Measurements from ENCODE around the gene JUNB. TPM values are rescaled to one million over a fixed set of nuclear protein-coding genes. Genes with fewer than 3 reads are reported as not detected.

The JUNB gene
- total and polyA plus RNA-seq, 2 of the 8 experiments (the other 6 are each of a cell fraction or from before 2014, with no cell fraction given) = 7.4 to 10.0 TPM

GRCh38 chr19:12786141-12786870 is 5.0 kb upstream of the JUNB start:
- no peaks in the 10 kb centered on the region for H3K79me2 ChIP-seq (ENCODE audit: control insufficient read depth in 1 of 2, insufficient read depth in 2 of 2, low read length in 2 of 2)
- peak overlapping the region; percentile 69; the same call in 1 of the 2 replicates for H4K8ac ChIP-seq (ENCODE audit: extremely low read depth, insufficient read depth, low read length)
- H3K23ac ChIP-seq (ENCODE audit: insufficient read length) = no peak overlapping the region
- H3K9me3 ChIP-seq (ENCODE audit: insufficient read depth in 2 of 2, low read depth in 1 of 2, low read length in 1 of 2) = no peaks in the 10 kb centered on the region
- ChIA-PET POLR2A (ENCODE audit: partially characterized antibody) (interaction anchor here (0.7 to 3.5 kb wide), 6 partner anchors 7 to 14 kb away, joined by 3 to 33 read pairs (median 10); partner anchors contain the start of gene HOOK2), CTCF (ENCODE audit: partially characterized antibody) (interaction anchor here (1.3 to 4.5 kb wide), 4 partner anchors 9 to 21 kb away, joined by 3 to 39 read pairs (median 14); no protein-coding TSS in a partner anchor)
- peaks cover 0 to 7% (median 4%) of the 10 kb centered on the region in 4 experiments; a peak in 5 of 7 replicates for H3K27me3 ChIP-seq (replicated peaks in 1 of 4; ENCODE audit: control insufficient read depth in 3 of 4, extremely low read depth in 1 of 4, insufficient read depth in 3 of 4, low read length in 3 of 4)
- no peak overlapping the region for H3K27ac ChIP-seq (ENCODE audit: low read depth, low read length)
- peaks cover 24% of the 10 kb centered on the region; the same call in 1 of the 2 replicates for H3K23me2 ChIP-seq (ENCODE audit: low read depth, low read length)
- no peak overlapping the region for H2BK120ac ChIP-seq (replicated peaks; ENCODE audit: low read depth, low read length)
- H4K20me1 ChIP-seq (replicated peaks in 1 of 2; ENCODE audit: control insufficient read depth in 1 of 2, insufficient read depth in 2 of 2, low read length in 2 of 2) = peaks cover 0 to 1% of the 10 kb centered on the region in 2 experiments
- H3K14ac ChIP-seq (ENCODE audit: insufficient read length) = no peak overlapping the region
- H3K56ac ChIP-seq (replicated peaks; ENCODE audit: insufficient read length, low read depth, low read length) = no peak overlapping the region
- H3K79me1 ChIP-seq (ENCODE audit: low read depth, low read length) = no peaks in the 10 kb centered on the region; the same call in 1 of the 2 replicates
- H2AK5ac ChIP-seq (ENCODE audit: low read depth, low read length) = no peak overlapping the region; the same call in 1 of the 2 replicates
- FAIRE-seq (no peak), DNase-seq (ENCODE audit: low read depth in 1 of 2, low spot score in 2 of 2) (no peak)
- peak overlapping the region; percentile 17; the same call in 1 of the 2 replicates for H2BK12ac ChIP-seq (ENCODE audit: low read depth, low read length)
- H3K4me1 ChIP-seq (replicated peaks in 1 of 4; ENCODE audit: control insufficient read depth in 3 of 4, insufficient read depth in 4 of 4, low read length in 3 of 4) = peaks cover 16 to 42% (median 26%) of the 10 kb centered on the region in 4 experiments
- no peak overlapping the region for H3K9ac ChIP-seq (replicated peaks in 1 of 4; ENCODE audit: extremely low read depth in 1 of 4, low read depth in 3 of 4, low read length in 3 of 4)
- no peak overlapping the region for H4K5ac ChIP-seq (ENCODE audit: insufficient read length, low read depth, low read length)
- H3K4ac ChIP-seq (replicated peaks; ENCODE audit: insufficient read length, low read depth, low read length) = no peak overlapping the region
- H3K36me3 ChIP-seq (ENCODE audit: control insufficient read depth in 2 of 4, insufficient read depth in 4 of 4, low read length in 3 of 4) = no peaks in the 10 kb centered on the region
- H2AFZ ChIP-seq (ENCODE audit: low read length) = no peak overlapping the region
- H3K4me3 ChIP-seq (ENCODE audit: extremely low read depth in 1 of 4, insufficient read depth in 2 of 4, low read depth in 3 of 4, low read length in 4 of 4) = no peak overlapping the region
- WGBS, 2 experiments (ENCODE audit: extremely low coverage in 1 of 2, insufficient coverage in 1 of 2, insufficient read length in 1 of 2, insufficient replicate concordance in 2 of 2, low coverage in 1 of 2, low lambda C conversion rate in 2 of 2, missing lambda C conversion rate in 1 of 2) = 84% methylated on average over 14 of the region's 18 CpGs; no CpG with 5 or more reads in 1 of the 2 experiments
- no peak overlapping the region; the same call in none of the 2 replicates for H3K18ac ChIP-seq (ENCODE audit: extremely low read depth, low read length)
- H4K91ac ChIP-seq (replicated peaks; ENCODE audit: insufficient read length, low read length) = no peak overlapping the region
- H2BK20ac ChIP-seq (ENCODE audit: low read length) = no peak overlapping the region
- H3K4me2 ChIP-seq (ENCODE audit: insufficient read depth in 1 of 2, low read depth in 2 of 2, low read length in 2 of 2) = no peak overlapping the region
- no peak overlapping the region for H2BK15ac ChIP-seq (ENCODE audit: low read length)
- H2BK5ac ChIP-seq (ENCODE audit: low read depth, low read length) = peak overlapping the region; percentile 44; the same call in 1 of the 2 replicates
- TF ChIP-seq RBBP5 (IDR thresholded peaks at IDR 0.05; ENCODE audit: borderline replicate concordance, low read depth, low read length) (no peak), POLR2A (IDR thresholded peaks at IDR 0.05; ENCODE audit: control extremely low read depth in 1 of 2, low read depth in 2 of 2, low read length in 2 of 2) (no peak), TAF1 (IDR thresholded peaks at IDR 0.05; ENCODE audit: low read depth, low read length) (no peak), CBX5 (IDR thresholded peaks at IDR 0.05; ENCODE audit: low read depth, low read length) (no peak), SIX5 (IDR thresholded peaks at IDR 0.05; ENCODE audit: low read depth, low read length) (no peak), KDM1A (IDR thresholded peaks at IDR 0.05; ENCODE audit: borderline replicate concordance, low read length) (no peak), TEAD4 (IDR thresholded peaks at IDR 0.05; ENCODE audit: low read depth, low read length) (no peak), CTCF (IDR thresholded peaks at IDR 0.05; ENCODE audit: control extremely low read depth in 1 of 3, insufficient read depth in 1 of 3, low read depth in 1 of 3, low read length in 3 of 3) (no peak)
- TF ChIP-seq, protein P1, sequence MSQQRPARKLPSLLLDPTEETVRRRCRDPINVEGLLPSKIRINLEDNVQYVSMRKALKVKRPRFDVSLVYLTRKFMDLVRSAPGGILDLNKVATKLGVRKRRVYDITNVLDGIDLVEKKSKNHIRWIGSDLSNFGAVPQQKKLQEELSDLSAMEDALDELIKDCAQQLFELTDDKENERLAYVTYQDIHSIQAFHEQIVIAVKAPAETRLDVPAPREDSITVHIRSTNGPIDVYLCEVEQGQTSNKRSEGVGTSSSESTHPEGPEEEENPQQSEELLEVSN (IDR thresholded peaks at IDR 0.05) = no peak
